KMS-11 (cell line): Measurements from ENCODE around the gene MPV17L.

Experiments
- H2AFZ ChIP-seq: fragments of 200-600 bp; sonication (generic); 2 replicates; pipeline ENCODE4 v1.6.1; 2016; ENCODE audit warnings: antibody characterized with exemption, mixed run types, low read depth
- H3K27ac ChIP-seq: fragments of 200-600 bp; sonication (generic); 2 replicates; pipeline ENCODE4 v1.6.1; 2016; ENCODE audit warnings: mild to moderate bottlenecking, mixed run types
- H3K27me3 ChIP-seq: fragments of 200-600 bp; sonication (generic); 2 replicates; pipeline ENCODE4 v1.6.1; 2017; ENCODE audit warnings: mild to moderate bottlenecking, low read depth, mixed run types, moderate library complexity; ENCODE audit not compliant: insufficient read depth
- H3K36me3 ChIP-seq: fragments of 200-600 bp; sonication (generic); 2 replicates; pipeline ENCODE4 v1.6.1; 2017; ENCODE audit warnings: mild to moderate bottlenecking, mixed run types; ENCODE audit not compliant: insufficient read depth
- H3K4me1 ChIP-seq: fragments of 200-600 bp; sonication (generic); 2 replicates; pipeline ENCODE4 v1.6.1; 2016; ENCODE audit warnings: mild to moderate bottlenecking, low read depth, mixed run types; ENCODE audit not compliant: poor library complexity, severe bottlenecking
- H3K4me2 ChIP-seq: fragments of 200-600 bp; sonication (generic); 2 replicates; pipeline ENCODE4 v1.7.0; 2016; ENCODE audit warnings: mild to moderate bottlenecking, mixed run types
- H3K4me3 ChIP-seq: fragments of 200-600 bp; sonication (generic); IDR thresholded peaks from 2 replicates; pipeline ENCODE4 v1.6.1; 2017; ENCODE audit warnings: low read depth, low read length, mixed read lengths; ENCODE audit not compliant: insufficient read depth
- H3K79me2 ChIP-seq: fragments of 200-600 bp; sonication (generic); 2 replicates; pipeline ENCODE4 v1.6.1; 2016; ENCODE audit warnings: low read depth, mixed run types; ENCODE audit not compliant: insufficient read depth
- H3K9ac ChIP-seq: fragments of 200-600 bp; sonication (generic); 2 replicates; pipeline ENCODE4 v1.6.1; 2016; ENCODE audit warnings: mild to moderate bottlenecking, mixed run types
- H4K20me1 ChIP-seq: fragments of 200-600 bp; sonication (generic); 2 replicates; pipeline ENCODE4 v1.6.1; 2016; ENCODE audit warnings: mild to moderate bottlenecking, mixed run types; ENCODE audit not compliant: insufficient read depth
- TF ChIP-seq, protein P1 (sequence below): fragments of 200-600 bp; sonication (generic); conservative IDR thresholded peaks from 2 replicates; pipeline ENCODE4 v1.6.1; 2017; ENCODE audit warnings: low read depth, mild to moderate bottlenecking, antibody characterized with exemption, low read length, moderate library complexity, mixed read lengths

MPV17L gene

GRCh38 chr16:15434425-15435215 is 39.1 kb downstream of the MPV17L start, which contains the start of gene BMERB1:
TSS of gene BMERB1 (plus strand) at chr16:15434588. CDS start at chr16:15434654, 66 bp downstream.
- Histone ChIP-seq H3K36me3 (no peaks in the 10 kb centered on the region), H3K4me3 (no peak within 1 kb of the TSS), H3K27me3 (no peaks in the 10 kb centered on the region), H3K4me1 (no peaks in the 10 kb centered on the region), H3K79me2 (no peaks in the 10 kb centered on the region), H4K20me1 (no peaks in the 10 kb centered on the region), H3K4me2 (no peak within 1 kb of the TSS), H2AFZ (no peak within 1 kb of the TSS), H3K9ac (no peak within 1 kb of the TSS), H3K27ac (no peak within 1 kb of the TSS)
- TF ChIP-seq, protein P1, sequence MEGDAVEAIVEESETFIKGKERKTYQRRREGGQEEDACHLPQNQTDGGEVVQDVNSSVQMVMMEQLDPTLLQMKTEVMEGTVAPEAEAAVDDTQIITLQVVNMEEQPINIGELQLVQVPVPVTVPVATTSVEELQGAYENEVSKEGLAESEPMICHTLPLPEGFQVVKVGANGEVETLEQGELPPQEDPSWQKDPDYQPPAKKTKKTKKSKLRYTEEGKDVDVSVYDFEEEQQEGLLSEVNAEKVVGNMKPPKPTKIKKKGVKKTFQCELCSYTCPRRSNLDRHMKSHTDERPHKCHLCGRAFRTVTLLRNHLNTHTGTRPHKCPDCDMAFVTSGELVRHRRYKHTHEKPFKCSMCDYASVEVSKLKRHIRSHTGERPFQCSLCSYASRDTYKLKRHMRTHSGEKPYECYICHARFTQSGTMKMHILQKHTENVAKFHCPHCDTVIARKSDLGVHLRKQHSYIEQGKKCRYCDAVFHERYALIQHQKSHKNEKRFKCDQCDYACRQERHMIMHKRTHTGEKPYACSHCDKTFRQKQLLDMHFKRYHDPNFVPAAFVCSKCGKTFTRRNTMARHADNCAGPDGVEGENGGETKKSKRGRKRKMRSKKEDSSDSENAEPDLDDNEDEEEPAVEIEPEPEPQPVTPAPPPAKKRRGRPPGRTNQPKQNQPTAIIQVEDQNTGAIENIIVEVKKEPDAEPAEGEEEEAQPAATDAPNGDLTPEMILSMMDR: no peak

DNA sequence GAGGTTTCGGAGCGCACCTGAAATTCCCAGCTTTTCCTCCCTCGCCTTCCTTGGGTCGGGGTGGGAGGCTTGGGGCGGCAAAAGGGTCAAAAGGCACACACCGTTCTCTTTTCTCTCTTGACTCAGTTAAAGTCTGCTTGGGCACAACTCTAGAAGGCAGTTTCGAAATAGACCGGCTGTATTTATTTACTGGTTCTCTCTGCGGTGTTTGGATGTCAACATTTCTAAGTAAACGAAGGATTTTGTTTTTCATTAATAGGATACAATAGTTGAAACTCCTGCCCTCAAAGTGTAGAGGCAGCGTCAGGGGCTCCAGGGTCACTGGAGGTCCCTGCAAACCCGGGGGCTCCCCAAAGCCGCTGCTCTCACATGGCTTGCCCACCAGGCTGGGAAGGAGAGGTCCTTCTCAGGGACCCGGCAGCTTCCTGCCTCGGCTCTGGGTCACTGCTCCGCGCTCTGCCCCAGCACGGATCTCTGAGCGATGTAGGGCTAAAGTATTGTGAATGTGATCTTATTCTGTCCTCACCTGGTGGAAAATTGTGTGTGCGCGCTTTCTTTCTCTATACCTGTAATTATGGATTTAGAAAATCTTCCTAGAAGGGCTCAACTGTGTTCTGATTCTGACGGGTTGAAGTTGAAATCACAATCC is 39.8 kb downstream of the MPV17L start:
- H3K9ac ChIP-seq: no peak overlapping the region

GRCh38 chr16:15439102-15439501 is 43.5 kb downstream of the MPV17L start:
- no peak overlapping the region for H3K4me3 ChIP-seq

More for the DNA sequence above, 39.8 kb downstream of the MPV17L start:
- Histone ChIP-seq H3K36me3 (no peaks in the 10 kb centered on the region), H3K79me2 (no peaks in the 10 kb centered on the region), H2AFZ (no peak overlapping the region), H3K4me2 (no peak overlapping the region), H3K4me1 (no peaks in the 10 kb centered on the region), H3K4me3 (no peak overlapping the region), H3K27ac (no peak overlapping the region), H3K27me3 (no peaks in the 10 kb centered on the region), H4K20me1 (no peaks in the 10 kb centered on the region)
- TF ChIP-seq, protein P1: no peak

DNA sequence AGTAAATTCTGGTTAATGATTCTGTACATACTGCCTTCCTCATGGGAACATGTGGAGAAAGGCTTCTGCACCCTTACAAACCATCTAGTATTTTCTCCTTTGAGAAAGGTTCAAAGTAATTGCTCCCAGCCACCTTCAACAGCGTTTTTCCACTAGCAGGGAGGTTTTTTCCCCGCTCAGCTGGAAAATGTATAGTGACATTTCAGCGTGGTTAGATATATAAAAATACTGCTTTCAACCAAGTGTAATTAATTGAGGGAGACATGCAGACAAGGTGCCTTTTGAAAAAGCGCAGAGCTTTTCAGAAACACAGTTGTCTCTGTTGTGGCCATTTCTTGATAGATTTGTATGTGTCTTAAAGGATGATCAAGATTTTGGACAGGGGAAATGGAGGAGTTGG is 44.0 kb downstream of the MPV17L start:
- Histone ChIP-seq H2AFZ (no peak overlapping the region), H3K9ac (no peak overlapping the region), H3K27me3 (no peaks in the 10 kb centered on the region), H4K20me1 (no peaks in the 10 kb centered on the region), H3K4me1 (no peaks in the 10 kb centered on the region), H3K36me3 (no peaks in the 10 kb centered on the region), H3K79me2 (no peaks in the 10 kb centered on the region), H3K4me3 (no peak overlapping the region), H3K27ac (no peak overlapping the region), H3K4me2 (no peak overlapping the region)
- TF ChIP-seq, protein P1: no peak

More at GRCh38 chr16:15439102-15439501, 43.5 kb downstream of the MPV17L start:
- H2AFZ ChIP-seq: no peak overlapping the region
- TF ChIP-seq, protein P1: no peak
- no peak overlapping the region for H3K27ac ChIP-seq
- no peaks in the 10 kb centered on the region for H4K20me1 ChIP-seq
- H3K4me1 ChIP-seq: no peaks in the 10 kb centered on the region
- H3K27me3 ChIP-seq: no peaks in the 10 kb centered on the region
- no peak overlapping the region for H3K9ac ChIP-seq
- no peak overlapping the region for H3K4me2 ChIP-seq
- H3K79me2 ChIP-seq: no peaks in the 10 kb centered on the region
- no peaks in the 10 kb centered on the region for H3K36me3 ChIP-seq
